Measurements from ENCODE around the gene PLCB2.

Gene PLCB2

DNA sequence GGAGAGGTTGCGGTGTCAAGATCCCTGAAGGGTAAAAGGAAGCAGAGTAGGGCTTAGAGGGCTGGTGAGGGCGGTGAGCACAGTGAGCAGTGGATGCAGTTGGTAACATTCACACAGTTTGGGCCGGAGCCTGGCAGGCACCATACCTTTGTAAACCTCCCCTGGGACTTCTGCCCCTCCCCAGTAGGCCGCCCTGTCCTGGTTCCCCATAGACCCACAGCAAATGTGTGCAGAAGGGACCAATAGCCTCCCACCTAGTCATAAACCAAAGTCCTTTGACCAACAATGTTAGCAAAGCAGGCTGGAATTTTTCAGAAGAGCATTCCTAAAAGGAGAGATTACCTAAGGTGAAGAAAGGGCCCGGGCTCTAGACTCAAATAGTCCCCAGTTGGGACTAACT, 41.4 kb upstream of the PLCB2 start:
- TF ChIP-seq, protein P1, sequence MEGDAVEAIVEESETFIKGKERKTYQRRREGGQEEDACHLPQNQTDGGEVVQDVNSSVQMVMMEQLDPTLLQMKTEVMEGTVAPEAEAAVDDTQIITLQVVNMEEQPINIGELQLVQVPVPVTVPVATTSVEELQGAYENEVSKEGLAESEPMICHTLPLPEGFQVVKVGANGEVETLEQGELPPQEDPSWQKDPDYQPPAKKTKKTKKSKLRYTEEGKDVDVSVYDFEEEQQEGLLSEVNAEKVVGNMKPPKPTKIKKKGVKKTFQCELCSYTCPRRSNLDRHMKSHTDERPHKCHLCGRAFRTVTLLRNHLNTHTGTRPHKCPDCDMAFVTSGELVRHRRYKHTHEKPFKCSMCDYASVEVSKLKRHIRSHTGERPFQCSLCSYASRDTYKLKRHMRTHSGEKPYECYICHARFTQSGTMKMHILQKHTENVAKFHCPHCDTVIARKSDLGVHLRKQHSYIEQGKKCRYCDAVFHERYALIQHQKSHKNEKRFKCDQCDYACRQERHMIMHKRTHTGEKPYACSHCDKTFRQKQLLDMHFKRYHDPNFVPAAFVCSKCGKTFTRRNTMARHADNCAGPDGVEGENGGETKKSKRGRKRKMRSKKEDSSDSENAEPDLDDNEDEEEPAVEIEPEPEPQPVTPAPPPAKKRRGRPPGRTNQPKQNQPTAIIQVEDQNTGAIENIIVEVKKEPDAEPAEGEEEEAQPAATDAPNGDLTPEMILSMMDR (IDR thresholded peaks at IDR 0.05; ENCODE audit: low read depth, low read length), result no peak
- DNase-seq (ENCODE audit: extremely low read depth, low read depth), result no peak

DNA sequence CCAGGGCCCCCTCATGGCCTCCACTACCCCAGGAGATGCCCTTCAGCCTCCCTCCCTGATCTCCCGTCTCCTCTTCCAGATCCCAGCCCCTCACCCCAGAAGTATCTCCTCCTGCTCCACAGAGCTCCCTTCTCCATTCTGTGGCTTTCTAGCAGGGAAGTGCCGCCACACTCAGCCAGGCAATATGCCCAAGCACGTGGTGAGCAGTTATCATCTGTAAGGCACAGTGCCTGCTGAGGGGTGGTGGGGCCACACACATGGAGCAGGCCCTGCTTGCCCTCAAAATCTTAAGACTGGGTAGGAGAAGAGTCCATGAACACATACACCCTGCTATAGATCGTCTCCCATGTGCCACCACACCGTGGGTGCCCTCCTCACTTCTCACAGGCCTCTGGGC, 40.7 kb upstream of the PLCB2 start:
- no peak for DNase-seq (ENCODE audit: extremely low read depth, low read depth)
- TF ChIP-seq, protein P1 (IDR thresholded peaks at IDR 0.05; ENCODE audit: low read depth, low read length), result no peak

DNA sequence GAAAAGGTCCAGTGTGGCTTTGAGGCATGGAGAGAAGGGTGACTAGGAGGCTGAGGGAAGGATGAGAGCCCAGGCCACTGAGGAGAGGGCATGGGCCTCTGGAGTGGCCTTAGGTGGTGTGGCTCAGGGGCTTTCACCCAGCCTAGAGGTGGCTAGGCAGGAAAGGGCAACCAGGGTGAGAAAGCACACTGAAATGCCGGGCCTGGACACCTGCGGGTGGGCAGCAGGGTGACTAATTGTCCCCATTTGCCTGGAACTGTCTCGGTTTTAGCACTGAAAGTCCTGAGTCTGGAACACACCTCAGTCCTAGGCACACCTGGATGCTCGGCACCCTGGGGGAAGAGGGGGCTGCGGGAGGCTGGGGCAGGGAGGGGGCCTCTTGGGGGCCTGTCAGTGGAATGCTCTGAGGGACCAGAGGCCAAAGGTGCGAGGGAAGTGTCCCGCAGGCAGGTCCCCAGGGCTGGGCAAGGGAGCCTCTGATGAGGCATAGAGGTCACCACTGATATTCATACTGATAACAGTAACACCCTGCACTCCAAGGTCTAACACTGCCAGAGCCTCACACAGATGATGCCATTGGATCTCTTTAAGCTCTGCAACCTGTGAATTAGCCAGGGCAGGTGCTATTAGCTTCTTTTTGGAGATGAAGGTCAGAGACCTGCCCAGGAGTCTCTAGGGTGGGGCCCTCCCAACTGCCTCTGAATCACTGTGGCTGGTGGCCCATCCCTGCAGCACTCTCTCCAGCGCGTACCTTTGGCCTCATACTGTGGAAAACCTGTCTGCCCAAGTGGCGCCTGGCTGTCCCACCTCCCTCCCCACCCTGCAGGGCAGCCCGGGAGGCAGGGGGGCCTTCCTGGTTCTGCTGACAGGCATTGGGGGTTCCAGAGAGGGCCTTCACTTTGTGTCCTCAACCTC, 40.1 kb upstream of the PLCB2 start:
- DNase-seq (ENCODE audit: extremely low read depth, low read depth), result no peak
- TF ChIP-seq, protein P1 (IDR thresholded peaks at IDR 0.05; ENCODE audit: low read depth, low read length), result no peak

DNA sequence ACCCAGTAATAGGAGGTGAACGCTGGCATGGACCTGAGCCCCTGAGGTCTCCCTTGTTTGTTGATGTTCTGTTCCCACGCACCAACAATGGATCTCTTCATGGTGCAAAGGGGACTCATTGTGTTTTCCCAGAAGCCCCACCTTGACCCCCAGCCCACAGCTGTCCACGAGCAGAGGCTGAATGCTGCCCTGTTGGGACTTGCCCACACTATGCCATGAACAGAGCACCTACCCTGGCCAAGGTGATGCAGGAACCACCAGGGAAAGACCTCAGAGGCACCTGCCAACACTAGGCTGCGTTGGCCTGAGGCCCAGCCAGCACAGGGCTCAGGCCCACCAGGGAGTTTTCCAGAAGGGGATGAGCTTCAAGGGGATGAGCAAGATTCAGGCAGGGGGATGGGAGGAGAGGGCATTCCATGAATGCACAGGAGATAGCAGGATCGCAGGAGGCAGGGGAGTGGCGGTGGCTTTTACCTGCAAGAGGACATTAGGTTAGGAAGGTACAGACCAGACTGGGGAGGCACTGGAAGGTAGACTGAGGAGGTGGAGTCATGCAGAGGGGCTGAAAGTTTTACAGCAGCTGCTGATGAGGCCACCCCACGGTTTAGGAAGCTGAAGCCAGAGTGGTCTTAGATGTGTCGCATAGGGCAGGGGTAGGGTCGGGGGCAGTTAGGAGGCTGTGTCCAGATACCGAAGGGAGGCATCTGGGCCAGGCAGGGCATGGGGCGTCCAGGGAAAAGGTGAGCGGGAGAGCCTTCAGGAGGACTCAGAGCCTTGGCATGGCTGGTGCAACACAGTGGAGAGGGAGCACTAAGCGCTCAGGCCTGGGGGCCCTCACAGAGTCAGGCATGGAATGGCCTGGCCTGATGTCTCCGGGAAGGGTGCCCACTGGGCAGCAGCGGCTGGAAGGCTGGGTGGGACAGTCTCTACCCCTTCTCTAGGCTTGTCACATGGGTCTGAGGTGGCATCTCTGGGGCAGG, 39.1 kb upstream of the PLCB2 start:
- TF ChIP-seq, protein P1 (IDR thresholded peaks at IDR 0.05; ENCODE audit: low read depth, low read length), result no peak
- DNase-seq (ENCODE audit: extremely low read depth, low read depth), result no peak

DNA sequence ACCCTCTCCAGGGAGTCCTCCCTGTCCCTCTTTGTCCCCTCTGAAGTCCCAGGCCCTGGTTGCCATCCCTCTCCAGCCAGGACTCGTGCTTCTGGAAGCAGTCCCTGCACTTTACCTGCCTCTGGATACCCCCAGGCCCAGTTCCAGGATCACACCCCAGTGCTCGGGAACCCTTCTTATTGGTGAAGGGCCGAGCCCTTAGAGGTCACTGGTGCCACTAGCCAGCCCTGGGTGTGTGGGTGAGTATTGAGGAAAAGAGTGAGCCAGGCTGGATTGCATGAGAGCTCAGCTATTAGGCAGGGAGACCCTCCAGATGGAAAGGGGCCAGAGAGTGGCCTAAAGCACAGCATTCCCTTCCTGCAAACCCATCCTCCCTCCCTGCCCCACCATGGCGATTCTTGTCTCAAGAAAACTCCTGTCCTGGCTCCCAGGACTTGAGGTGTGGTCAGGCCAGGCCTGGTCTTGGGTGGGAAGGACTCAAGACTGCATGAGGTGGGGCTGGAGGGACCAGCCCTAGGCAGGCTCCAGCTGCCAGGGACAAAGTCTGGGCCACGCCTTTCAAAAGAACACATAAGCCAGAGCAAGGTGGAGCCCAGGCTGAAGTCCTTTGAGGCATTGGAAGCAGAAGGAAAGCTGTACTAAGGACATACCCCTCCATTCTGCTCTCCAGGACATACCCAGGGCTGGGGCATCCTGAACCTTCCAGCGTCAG, 38.3 kb upstream of the PLCB2 start:
- TF ChIP-seq, protein P1 (IDR thresholded peaks at IDR 0.05; ENCODE audit: low read depth, low read length), result no peak
- DNase-seq (ENCODE audit: extremely low read depth, low read depth), result no peak

DNA sequence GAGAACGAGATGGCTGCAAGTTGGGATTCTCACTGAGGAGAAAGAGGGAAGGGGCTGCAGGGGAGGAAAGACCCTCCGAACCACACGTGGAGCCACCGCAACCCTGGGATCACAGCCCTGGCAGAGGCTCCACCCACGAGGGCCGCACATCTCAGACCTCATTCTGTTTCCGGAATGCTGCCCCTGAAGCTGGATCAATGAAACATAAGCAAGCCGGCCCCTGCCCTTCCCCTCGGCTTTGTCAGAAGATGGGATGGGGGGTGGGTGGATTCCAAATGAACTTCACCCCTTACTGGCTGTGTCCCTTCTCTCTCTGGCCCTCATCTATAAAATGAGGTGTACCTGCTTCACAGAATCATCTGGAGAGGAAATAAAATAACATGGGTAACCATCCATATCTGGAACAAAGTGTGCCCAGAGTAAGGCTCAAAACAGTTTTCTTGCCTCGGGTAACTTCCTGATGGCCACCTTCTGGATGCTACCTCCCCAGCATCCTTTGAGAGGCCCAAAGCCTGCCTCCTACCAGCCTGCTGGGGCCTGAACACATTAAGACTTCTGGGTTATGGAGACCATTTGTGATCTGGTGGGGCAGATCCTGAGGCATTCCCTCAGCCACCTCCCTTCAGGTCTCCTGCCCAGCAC, 37.6 kb upstream of the PLCB2 start:
- TF ChIP-seq, protein P1 (IDR thresholded peaks at IDR 0.05; ENCODE audit: low read depth, low read length), result no peak

More for the DNA sequence above, 37.6 kb upstream of the PLCB2 start:
- no peak for DNase-seq (ENCODE audit: extremely low read depth, low read depth)
